Measurements from ENCODE around the gene DAG1.

The DAG1 gene

GRCh38 chr3:49519296-49519695 is 49.2 kb downstream of the DAG1 start:
- DNase-seq, result no peak

- DNase-seq, result no peak
Measured at GRCh38 chr3:49519916-49520385, 49.9 kb downstream of the DAG1 start.

GRCh38 chr3:49523756-49524747 is 54.0 kb downstream of the DAG1 start:
- DNase-seq, result no peak

- DNase-seq, result no peak
Measured at GRCh38 chr3:49529567-49529966, 59.5 kb downstream of the DAG1 start.

GRCh38 chr3:49530231-49530630 is 60.2 kb downstream of the DAG1 start:
- DNase-seq, result no peak

GRCh38 chr3:49530701-49531100 is 60.6 kb downstream of the DAG1 start:
- DNase-seq, result no peak

- DNase-seq, result no peak
Measured at GRCh38 chr3:49531218-49531617, 61.2 kb downstream of the DAG1 start.

- no peak for DNase-seq
Measured at GRCh38 chr3:49531715-49532114, 61.6 kb downstream of the DAG1 start.

- no peak for DNase-seq
Measured at GRCh38 chr3:49533031-49533430, 63.0 kb downstream of the DAG1 start.

GRCh38 chr3:49533786-49534519 is 63.9 kb downstream of the DAG1 start:
- no peak for DNase-seq

- DNase-seq, result no peak
Measured at GRCh38 chr3:49534581-49535441, 64.7 kb downstream of the DAG1 start.

- DNase-seq, result no peak
Measured at GRCh38 chr3:49535971-49536874, 66.2 kb downstream of the DAG1 start.

GRCh38 chr3:49536875-49537533 is 66.9 kb downstream of the DAG1 start:
- DNase-seq, result no peak

GRCh38 chr3:49539659-49540560 is 69.8 kb downstream of the DAG1 start:
- peak; percentile 96 for DNase-seq

- DNase-seq, result no peak
Measured at GRCh38 chr3:49552087-49552486, 82.0 kb downstream of the DAG1 start.

GRCh38 chr3:49553324-49553691 is 83.2 kb downstream of the DAG1 start:
- no peak for DNase-seq

- peak; percentile 96 for DNase-seq
Measured at GRCh38 chr3:49553692-49554632, 83.9 kb downstream of the DAG1 start, which contains the start of gene BSN. Gene BSN, plus strand, starts transcription at chr3:49554477. Its CDS starts 126 bp downstream, at chr3:49554603.

- no peak for DNase-seq
Measured at GRCh38 chr3:49554633-49555265, 84.7 kb downstream of the DAG1 start.

All from femur (tissue), 1 donor.